NK-92 treated with Interleukin-12 subunit alpha and Interleukin-12 subunit beta, amount 100 ng/mL, for 24 hours (cell line): Measurements from ENCODE around the gene MRPL11.

Experiments used
- DNase-seq: peaks from one replicate; lab custom pipeline; 2025; lab: John Stamatoyannopoulos, UW

Gene MRPL11

DNA sequence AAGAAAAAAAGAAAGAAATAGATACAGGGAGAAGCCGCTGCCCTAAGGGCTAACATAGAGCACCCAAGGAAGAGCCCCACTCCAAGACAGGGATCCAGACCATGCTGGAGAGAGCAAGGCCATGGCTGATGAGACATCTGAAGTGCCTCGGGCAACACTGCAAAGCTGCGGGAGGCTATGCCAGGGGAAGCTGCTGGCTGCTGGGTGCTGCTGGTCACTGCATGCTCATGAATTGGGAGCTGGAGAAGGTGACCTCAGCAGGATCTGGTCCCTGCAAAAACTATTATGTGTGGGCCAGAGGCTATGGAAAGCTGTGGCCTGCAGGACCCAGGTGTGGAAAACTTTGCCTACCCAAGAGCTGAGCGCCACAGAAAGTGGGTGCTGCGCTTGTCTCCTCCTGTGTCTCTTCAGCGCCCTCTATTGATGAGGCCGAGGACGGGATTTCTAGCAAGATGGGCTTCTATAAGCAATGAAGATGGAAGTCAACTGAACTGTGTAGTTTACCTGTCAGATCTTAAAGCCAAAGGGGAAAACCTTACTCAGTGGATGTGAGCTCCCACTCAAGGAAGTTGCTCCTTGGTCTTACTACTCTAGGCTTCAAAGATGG, 49.8 kb downstream of the MRPL11 start:
- DNase-seq = peak; percentile 35

DNA sequence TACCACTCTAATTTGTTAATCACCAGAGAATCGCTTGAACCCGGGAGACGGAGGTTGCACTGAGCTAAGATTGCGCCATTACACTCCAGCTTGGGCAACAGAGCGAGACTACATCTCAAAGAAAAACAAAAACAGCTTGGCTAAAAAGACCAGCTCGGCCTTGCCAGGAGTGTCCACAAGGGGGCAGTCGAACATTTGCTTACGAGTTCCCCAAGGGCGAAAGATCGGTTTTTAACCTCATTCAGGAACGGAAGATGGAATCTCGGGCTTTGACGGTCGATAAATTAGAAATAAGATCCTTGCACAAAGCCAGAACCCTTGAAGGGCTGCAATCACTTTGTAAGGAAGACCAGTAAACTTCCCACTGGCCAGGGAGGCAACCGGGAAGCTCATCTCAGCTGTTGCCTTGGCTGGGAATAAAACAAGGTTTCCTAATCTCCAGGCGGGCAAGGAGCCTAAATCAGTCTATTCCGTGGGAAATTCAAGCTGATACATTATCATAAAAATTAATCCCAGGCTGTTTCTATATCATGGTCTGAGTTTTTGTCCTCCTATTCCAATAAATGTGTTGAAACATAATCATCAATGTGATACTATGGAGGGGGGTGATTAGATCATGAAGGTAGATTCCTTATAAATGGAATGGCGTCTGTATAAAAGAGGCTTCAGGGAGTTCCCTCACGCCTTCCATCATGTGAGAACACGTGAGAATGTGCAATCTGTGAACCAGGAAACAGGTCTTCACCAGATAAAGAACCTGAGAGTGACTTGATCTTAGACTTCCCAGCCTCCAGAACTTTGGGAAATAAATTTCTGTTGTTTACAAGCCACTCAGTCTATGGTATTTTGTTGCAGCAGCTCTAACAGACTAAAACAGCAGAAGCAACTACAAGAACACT, 52.2 kb downstream of the MRPL11 start:
- peak; percentile 60 for DNase-seq
